Immature natural killer cell (primary cell): Measurements from ENCODE around the gene PLEKHA4. TPM values are rescaled to one million over a fixed set of nuclear protein-coding genes. Genes with fewer than 3 reads are reported as not detected.
"Not testable (repeated sequence)": the region's sequence is repeated elsewhere in the genome, so short reads cannot be mapped to it uniquely, and the experiment has no call there.

Source experiments
- DNase-seq, 3 donors: peaks; one replicate each; pipeline ENCODE4 v3.0.0; 2022; ENCODE audit warnings: mixed read lengths in 1 of 3
- H3K27ac Mint-ChIP-seq, 6 donors: one replicate each; pipeline ENCODE4 v1.8.0; 2020; ENCODE audit warnings: mixed read lengths in 6 of 6, mild to moderate bottlenecking in 5 of 6, inconsistent platforms in 4 of 6, moderate library complexity in 3 of 6
- H3K27me3 Mint-ChIP-seq, 3 donors: one replicate each; pipeline ENCODE4 v1.8.0; 2020 to 2021; ENCODE audit warnings: low read depth in 3 of 3, mild to moderate bottlenecking in 3 of 3, mixed read lengths in 3 of 3, moderate library complexity in 3 of 3, inconsistent platforms in 1 of 3
- H3K36me3 Mint-ChIP-seq, 3 donors: one replicate each; pipeline ENCODE4 v1.8.0; 2020; ENCODE audit warnings: mixed read lengths in 3 of 3, inconsistent platforms in 2 of 3, mild to moderate bottlenecking in 2 of 3
- H3K4me1 Mint-ChIP-seq, 2 donors: one replicate each; pipeline ENCODE4 v1.8.0; 2020; ENCODE audit warnings: inconsistent platforms in 2 of 2, mild to moderate bottlenecking in 2 of 2, mixed read lengths in 2 of 2, moderate library complexity in 1 of 2
- H3K4me3 Mint-ChIP-seq, 5 donors: one replicate each; pipeline ENCODE4 v1.8.0; 2020; ENCODE audit warnings: mild to moderate bottlenecking in 5 of 5, mixed read lengths in 5 of 5, inconsistent platforms in 3 of 5, moderate library complexity in 3 of 5
- H3K9me3 Mint-ChIP-seq, 6 donors: one replicate each; pipeline ENCODE4 v1.8.0; 2020; ENCODE audit warnings: mild to moderate bottlenecking in 6 of 6, mixed read lengths in 6 of 6, inconsistent platforms in 4 of 6, moderate library complexity in 3 of 6
- polyA plus RNA-seq, 3 donors: library from polyadenylated mRNA; unstranded; fragments of 300-500 nt; fragmentation: Illumina TruSeq; gene quantifications; one replicate each; pipeline ENCODE4 v1.2.3, GENCODE V29; 2021

PLEKHA4 gene
- polyA plus RNA-seq, 3 donors from 2014 or later = 3.0 to 5.9 (median 4.8) TPM

GRCh38 chr19:48804496-48804895 lies 63.9 kb downstream of the PLEKHA4 start:
- H3K36me3 Mint-ChIP-seq = peaks cover 0 to 6% (median 0%) of the 10 kb centered on the region in 3 donors
- peaks cover 0 to 1% (median 0%) of the 10 kb centered on the region in 6 donors for H3K9me3 Mint-ChIP-seq
- peaks cover 5% of the 10 kb centered on the region in 2 donors for H3K4me1 Mint-ChIP-seq
- no peak for DNase-seq
- peaks cover 0 to 2% (median 0%) of the 10 kb centered on the region in 3 donors for H3K27me3 Mint-ChIP-seq
- H3K27ac Mint-ChIP-seq = no peak overlapping the region
- H3K4me3 Mint-ChIP-seq = no peak overlapping the region

DNA sequence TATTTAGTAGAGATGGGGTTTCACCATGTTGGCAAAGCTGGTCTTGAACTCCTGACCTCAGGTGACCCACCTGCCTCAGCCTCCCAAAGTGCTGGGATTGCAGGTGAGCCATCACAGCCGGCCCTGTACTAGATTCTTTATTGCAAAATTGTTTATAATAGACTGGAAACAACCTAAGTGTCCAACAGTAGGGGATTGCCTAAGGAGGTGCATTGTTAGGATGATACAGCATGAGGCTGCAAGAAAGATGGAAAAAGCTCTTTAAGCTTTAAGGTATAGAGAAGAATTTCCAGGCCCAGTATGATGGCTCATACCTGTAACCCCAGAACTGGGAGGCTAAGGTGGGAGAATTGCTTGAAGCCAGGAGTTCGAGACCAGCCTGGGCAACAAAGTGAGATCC lies 65.8 kb downstream of the PLEKHA4 start:
- H3K27ac Mint-ChIP-seq = no peak overlapping the region
- DNase-seq = no peak
- no peaks in the 10 kb centered on the region for H3K4me1 Mint-ChIP-seq
- H3K4me3 Mint-ChIP-seq = no peak overlapping the region
- peaks cover 0 to 2% (median 0%) of the 10 kb centered on the region in 3 donors for H3K27me3 Mint-ChIP-seq
- no peaks in the 10 kb centered on the region for H3K36me3 Mint-ChIP-seq
- no peaks in the 10 kb centered on the region for H3K9me3 Mint-ChIP-seq

GRCh38 chr19:48799358-48800300 lies 68.8 kb downstream of the PLEKHA4 start:
- peaks cover 10 to 11% of the 10 kb centered on the region in 2 donors for H3K4me1 Mint-ChIP-seq
- no peak for DNase-seq
- H3K27me3 Mint-ChIP-seq = no peaks in the 10 kb centered on the region
- no peaks in the 10 kb centered on the region for H3K9me3 Mint-ChIP-seq
- H3K4me3 Mint-ChIP-seq = no peak overlapping the region
- no peaks in the 10 kb centered on the region for H3K36me3 Mint-ChIP-seq
- no peak overlapping the region for H3K27ac Mint-ChIP-seq

DNA sequence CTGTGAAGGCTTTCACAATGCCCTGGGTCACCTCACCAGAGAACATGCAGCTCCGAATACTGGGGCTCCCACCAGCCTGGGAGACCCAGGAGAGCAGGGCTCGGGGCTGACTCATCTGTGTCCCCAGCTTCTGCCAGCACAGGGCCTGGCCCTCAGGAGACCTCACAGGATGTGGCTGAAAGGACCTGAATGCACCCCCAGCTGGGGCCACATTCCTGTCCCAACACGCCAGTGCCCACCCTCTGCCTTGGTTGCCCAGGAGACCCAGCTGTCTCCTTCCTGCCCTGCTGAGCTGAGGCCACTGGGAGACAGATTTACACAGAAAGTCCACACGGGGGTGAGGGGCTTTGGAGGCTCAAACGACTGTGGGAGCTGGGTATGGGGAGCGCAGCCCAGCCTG lies 69.5 kb downstream of the PLEKHA4 start:
- no peak for DNase-seq
- H3K27me3 Mint-ChIP-seq = no peaks in the 10 kb centered on the region
- no peaks in the 10 kb centered on the region for H3K9me3 Mint-ChIP-seq
- peaks cover 11 to 15% of the 10 kb centered on the region in 2 donors for H3K4me1 Mint-ChIP-seq
- no peak overlapping the region for H3K4me3 Mint-ChIP-seq
- H3K36me3 Mint-ChIP-seq = no peaks in the 10 kb centered on the region
- no peak overlapping the region for H3K27ac Mint-ChIP-seq

- Mint-ChIP-seq H3K9me3 (no peaks in the 10 kb centered on the region), H3K4me1 (peaks cover 11 to 15% of the 10 kb centered on the region in 2 donors), H3K27ac (no peak overlapping the region), H3K36me3 (no peaks in the 10 kb centered on the region), H3K4me3 (no peak overlapping the region), H3K27me3 (no peaks in the 10 kb centered on the region)
- no peak for DNase-seq
Measured at GRCh38 chr19:48797103-48797502, 71.3 kb downstream of the PLEKHA4 start.

DNA sequence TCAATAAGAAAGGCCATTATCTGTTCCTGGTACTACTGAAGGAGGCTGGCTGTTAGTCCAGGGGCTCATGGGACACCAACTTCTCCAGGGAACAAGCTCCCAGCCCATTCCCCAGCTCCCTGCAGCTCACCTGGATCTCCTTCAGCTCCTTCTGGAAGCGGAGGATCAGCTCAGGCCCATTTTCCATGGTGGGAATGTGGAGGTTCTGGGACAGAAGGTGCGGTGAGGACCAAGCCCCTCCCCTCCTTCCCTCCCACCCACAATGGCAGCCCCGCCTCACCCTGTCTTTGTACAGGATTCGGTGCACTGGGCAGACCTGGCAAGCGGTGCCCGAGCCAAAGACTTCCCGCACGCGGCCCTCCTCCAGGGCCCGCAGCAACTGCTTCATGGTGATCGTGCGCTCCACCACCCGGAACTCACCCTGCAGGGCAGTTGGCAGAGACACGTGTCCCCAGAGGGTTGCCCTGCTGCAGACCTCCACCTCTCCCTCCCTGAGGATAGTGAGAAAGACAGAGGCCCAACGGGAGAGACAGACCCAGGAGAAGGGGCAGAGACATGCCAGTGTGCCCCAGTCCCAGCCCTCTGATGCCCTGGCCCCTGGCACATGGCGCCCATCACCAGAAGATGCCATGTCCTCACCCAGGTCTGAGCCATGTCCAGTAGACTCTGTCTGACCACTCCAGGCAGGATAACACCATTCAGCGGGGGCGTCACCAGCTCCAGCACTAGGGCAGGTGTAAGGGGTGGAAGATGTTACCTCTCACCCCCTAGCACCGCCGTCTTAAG lies 71.9 kb downstream of the PLEKHA4 start:
- H3K9me3 Mint-ChIP-seq = no peaks in the 10 kb centered on the region
- no peaks in the 10 kb centered on the region for H3K36me3 Mint-ChIP-seq
- H3K4me3 Mint-ChIP-seq = no peak overlapping the region
- no peak overlapping the region for H3K27ac Mint-ChIP-seq
- peaks cover 11 to 15% of the 10 kb centered on the region in 2 donors for H3K4me1 Mint-ChIP-seq
- no peaks in the 10 kb centered on the region for H3K27me3 Mint-ChIP-seq
- no peak for DNase-seq

DNA sequence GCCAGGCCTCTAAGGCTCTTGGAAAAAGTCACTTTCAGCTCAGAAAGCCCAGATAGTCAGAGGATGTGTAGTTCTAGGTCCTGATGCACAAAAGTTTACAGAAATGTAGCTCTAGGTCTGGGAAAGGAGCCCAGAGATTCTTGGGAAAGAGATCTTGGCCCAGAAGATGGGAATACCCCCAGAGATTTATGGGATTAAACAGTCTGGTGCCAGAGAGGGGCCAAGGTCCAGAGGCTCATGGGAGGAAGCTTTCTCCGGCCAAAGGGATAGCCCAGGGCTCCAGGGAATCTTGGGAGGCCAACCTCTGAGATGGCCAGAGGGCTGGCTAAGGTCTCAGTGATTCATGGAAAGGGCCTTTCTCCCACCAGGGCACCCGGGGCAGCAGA lies 72.7 kb downstream of the PLEKHA4 start:
- peaks cover 11 to 15% of the 10 kb centered on the region in 2 donors for H3K4me1 Mint-ChIP-seq
- H3K27me3 Mint-ChIP-seq = no peaks in the 10 kb centered on the region
- H3K36me3 Mint-ChIP-seq = no peaks in the 10 kb centered on the region
- H3K9me3 Mint-ChIP-seq = no peaks in the 10 kb centered on the region
- DNase-seq = no peak
- H3K27ac Mint-ChIP-seq = peak overlapping the region in 5 of 6 donors; percentile 41 to 94 (median 92)
- peak overlapping the region; percentile 95 to 99 (median 96) for H3K4me3 Mint-ChIP-seq

DNA sequence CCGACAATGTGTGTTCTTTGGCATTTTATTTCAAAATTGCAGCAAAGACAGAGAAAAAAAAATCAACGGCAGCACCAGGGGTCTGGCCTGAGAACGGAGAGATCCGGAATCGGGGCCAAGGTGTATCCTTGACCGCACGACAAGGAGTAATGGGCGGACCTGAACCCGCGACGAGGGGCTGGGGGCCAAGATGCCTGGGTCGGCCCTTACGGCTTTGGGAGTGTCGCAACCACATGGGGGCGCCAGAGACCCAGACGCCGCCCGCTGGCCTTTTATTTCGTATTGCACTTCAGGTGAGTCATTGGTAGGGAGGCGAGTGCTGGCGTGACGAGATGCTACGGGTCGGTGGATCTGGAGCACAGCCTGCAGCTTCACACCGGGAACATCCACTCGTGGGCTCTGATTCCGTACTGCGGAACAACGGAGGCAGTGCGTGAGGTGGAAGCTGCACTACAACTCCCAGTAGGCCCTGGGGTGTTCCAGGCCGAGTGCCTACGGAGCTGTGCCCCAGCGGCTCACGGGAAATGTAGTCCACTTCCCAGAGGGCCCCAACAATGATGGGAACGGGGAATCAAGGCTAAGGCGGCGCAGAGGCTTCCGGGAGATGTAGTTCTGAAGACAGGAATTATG lies 73.2 kb downstream of the PLEKHA4 start:
- Mint-ChIP-seq H3K27me3 (no peaks in the 10 kb centered on the region), H3K9me3 (no peaks in the 10 kb centered on the region), H3K4me1 (peaks cover 11 to 15% of the 10 kb centered on the region in 2 donors), H3K27ac (peak overlapping the region; percentile 41 to 94 (median 92)), H3K4me3 (peak overlapping the region; percentile 95 to 99 (median 96)), H3K36me3 (no peaks in the 10 kb centered on the region)
- peak; percentile 81 to 84 (median 82) for DNase-seq

- Mint-ChIP-seq H3K36me3 (no peaks in the 10 kb centered on the region), H3K9me3 (no peaks in the 10 kb centered on the region), H3K4me1 (peaks cover 11 to 15% of the 10 kb centered on the region in 2 donors), H3K27me3 (no peaks in the 10 kb centered on the region), H3K4me3 (peak overlapping the region; percentile 40 to 99 (median 96)), H3K27ac (peak overlapping the region in 1 of 6 donors; percentile 94)
- no peak for DNase-seq
Measured at GRCh38 chr19:48794291-48794690, 74.1 kb downstream of the PLEKHA4 start.

DNA sequence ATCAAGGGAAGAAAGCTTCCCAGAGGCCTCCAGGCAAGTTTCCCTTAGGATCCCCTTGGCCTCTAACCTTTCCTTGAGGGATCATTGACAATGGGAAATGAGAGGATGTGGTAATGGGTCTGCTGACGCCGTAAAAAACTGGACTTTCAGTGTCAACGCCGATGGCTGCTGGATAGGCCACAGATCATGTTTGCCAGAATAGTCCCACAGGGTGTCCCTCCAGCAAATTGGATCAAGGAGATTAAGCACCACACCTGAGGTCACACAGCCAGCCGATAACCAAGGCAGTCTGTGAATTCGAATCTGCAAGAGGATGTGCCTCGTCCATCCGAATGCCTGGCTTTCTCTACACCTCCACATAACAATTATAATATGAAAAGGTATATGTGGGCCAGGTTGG lies 75.1 kb downstream of the PLEKHA4 start:
- H3K4me3 Mint-ChIP-seq = no peak overlapping the region
- H3K27ac Mint-ChIP-seq = no peak overlapping the region
- H3K4me1 Mint-ChIP-seq = peaks cover 11 to 15% of the 10 kb centered on the region in 2 donors
- H3K9me3 Mint-ChIP-seq = no peaks in the 10 kb centered on the region
- H3K36me3 Mint-ChIP-seq = no peaks in the 10 kb centered on the region
- H3K27me3 Mint-ChIP-seq = no peaks in the 10 kb centered on the region
- no peak for DNase-seq

DNA sequence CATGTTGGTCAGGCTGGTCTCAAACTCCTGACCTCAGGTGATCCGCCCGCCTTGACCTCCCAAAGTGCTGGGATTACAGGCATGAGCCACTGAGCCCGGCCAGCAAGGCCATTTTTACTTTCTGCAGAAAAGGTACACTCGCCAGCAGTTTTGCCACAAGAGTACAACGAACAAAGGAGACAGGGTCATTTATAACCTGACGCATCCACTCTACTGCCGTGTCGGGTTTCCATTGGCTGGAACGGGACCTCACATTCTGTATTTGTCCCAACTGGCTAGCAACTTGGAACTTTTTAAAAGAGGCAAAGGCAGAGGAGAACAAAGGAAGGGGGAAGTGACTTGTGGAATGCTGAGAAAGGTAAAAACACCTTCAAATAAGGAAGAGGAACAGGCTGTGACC lies 81.1 kb downstream of the PLEKHA4 start:
- DNase-seq, H3K4me1 Mint-ChIP-seq, H3K36me3 Mint-ChIP-seq, H3K4me3 Mint-ChIP-seq, H3K9me3 Mint-ChIP-seq, H3K27ac Mint-ChIP-seq: not testable (repeated sequence)
- H3K27me3 Mint-ChIP-seq = peaks cover 0 to 11% (median 1%) of the 10 kb centered on the region in 3 donors
